Lower leg skin (tissue), 3 donors: ENCODE data around the gene ARRB2.

Experiments used
- POLR2A ChIP-seq, 2 donors: fragments of 450-650 bp; IDR thresholded peaks; one replicate each; pipeline ENCODE4 v1.6.1; 2016 to 2017; ENCODE audit warnings: antibody characterized with exemption in 2 of 2, mild to moderate bottlenecking in 1 of 2, moderate library complexity in 1 of 2
- TF ChIP-seq, protein P1 (sequence below), 3 donors: fragments of 450-650 bp; IDR thresholded peaks; one replicate each; pipeline ENCODE4 v1.5.1; 2016; ENCODE audit warnings: antibody characterized with exemption in 3 of 3, mild to moderate bottlenecking in 3 of 3, moderate library complexity in 2 of 3

GRCh38 chr17:4744999-4745969 lies 34.9 kb downstream of the ARRB2 start:
- TF ChIP-seq, protein P1, sequence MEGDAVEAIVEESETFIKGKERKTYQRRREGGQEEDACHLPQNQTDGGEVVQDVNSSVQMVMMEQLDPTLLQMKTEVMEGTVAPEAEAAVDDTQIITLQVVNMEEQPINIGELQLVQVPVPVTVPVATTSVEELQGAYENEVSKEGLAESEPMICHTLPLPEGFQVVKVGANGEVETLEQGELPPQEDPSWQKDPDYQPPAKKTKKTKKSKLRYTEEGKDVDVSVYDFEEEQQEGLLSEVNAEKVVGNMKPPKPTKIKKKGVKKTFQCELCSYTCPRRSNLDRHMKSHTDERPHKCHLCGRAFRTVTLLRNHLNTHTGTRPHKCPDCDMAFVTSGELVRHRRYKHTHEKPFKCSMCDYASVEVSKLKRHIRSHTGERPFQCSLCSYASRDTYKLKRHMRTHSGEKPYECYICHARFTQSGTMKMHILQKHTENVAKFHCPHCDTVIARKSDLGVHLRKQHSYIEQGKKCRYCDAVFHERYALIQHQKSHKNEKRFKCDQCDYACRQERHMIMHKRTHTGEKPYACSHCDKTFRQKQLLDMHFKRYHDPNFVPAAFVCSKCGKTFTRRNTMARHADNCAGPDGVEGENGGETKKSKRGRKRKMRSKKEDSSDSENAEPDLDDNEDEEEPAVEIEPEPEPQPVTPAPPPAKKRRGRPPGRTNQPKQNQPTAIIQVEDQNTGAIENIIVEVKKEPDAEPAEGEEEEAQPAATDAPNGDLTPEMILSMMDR (IDR thresholded peaks at IDR 0.05): no peak
- TF ChIP-seq POLR2A (IDR thresholded peaks at IDR 0.05): no peak
